Measurements from ENCODE around the gene TEKT5. TPM values are rescaled to one million over a fixed set of nuclear protein-coding genes. Genes with fewer than 3 reads are reported as not detected.

TEKT5 gene
- polyA plus RNA-seq, 3 donors, result 0.16 TPM; not detected in 2

DNA sequence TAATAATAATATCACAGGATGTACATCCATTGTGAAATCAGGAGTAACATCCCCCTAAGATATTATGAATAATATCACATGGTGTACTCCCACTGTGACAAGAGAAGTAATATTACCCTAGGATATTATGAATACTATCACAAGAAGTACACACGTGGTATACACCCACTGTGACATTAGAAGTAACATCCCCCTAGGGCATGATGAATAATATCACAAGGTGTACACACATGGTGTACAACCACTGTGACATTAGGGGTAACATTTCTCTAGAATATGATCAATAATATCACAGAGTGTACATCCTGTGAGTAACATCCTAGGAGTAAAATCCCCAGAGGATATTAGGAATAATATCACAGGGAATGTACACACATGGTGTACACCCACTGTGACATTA lies 5.0 kb upstream of the TEKT5 start:
- Mint-ChIP-seq H3K4me1 (no peaks in the 10 kb centered on the region), H3K27me3 (ENCODE audit: low read depth in 3 of 3) (no peaks in the 10 kb centered on the region), H3K36me3 (no peaks in the 10 kb centered on the region), H3K4me3 (no peak overlapping the region), H3K9me3 (peaks cover 0 to 2% (median 0%) of the 10 kb centered on the region in 7 donors), H3K27ac (no peak overlapping the region)
- Histone ChIP-seq H3K4me1 (ENCODE audit: control insufficient read depth in 1 of 2, insufficient read depth in 2 of 2, low read length in 2 of 2) (no peaks in the 10 kb centered on the region), H3K9me3 (replicated peaks in 1 of 2; ENCODE audit: control insufficient read depth in 1 of 2, insufficient read depth in 1 of 2, low read length in 2 of 2) (peaks cover 0 to 24% of the 10 kb centered on the region in 2 donors), H3K27ac (ENCODE audit: low read depth in 1 of 2, low read length in 2 of 2) (no peak overlapping the region), H2AFZ (ENCODE audit: insufficient read depth, low read depth, low read length, poor library complexity, severe bottlenecking) (no peak overlapping the region), H3K4me2 (replicated peaks; ENCODE audit: extremely low read depth, low read length, poor library complexity, severe bottlenecking) (no peak overlapping the region), H3K79me2 (ENCODE audit: insufficient read depth, low read length) (no peaks in the 10 kb centered on the region), H3K27me3 (ENCODE audit: control insufficient read depth in 2 of 2, insufficient read depth in 2 of 2, low read length in 2 of 2) (no peaks in the 10 kb centered on the region), H3K36me3 (replicated peaks in 1 of 2; ENCODE audit: control insufficient read depth in 1 of 2, insufficient read depth in 2 of 2, low read length in 2 of 2) (no peaks in the 10 kb centered on the region), H3K4me3 (replicated peaks in 1 of 3; ENCODE audit: low read depth in 2 of 3, low read length in 3 of 3) (no peak overlapping the region), H4K20me1 (ENCODE audit: insufficient read depth, low read length) (no peaks in the 10 kb centered on the region), H3K9ac (ENCODE audit: insufficient read depth, low read length, poor library complexity, severe bottlenecking) (no peak overlapping the region)
- intact Hi-C loops (cut with micrococcal nuclease), result no loop called here
- no peak for TF ChIP-seq CTCF (IDR thresholded peaks at IDR 0.05)
- no peak for DNase-seq
- WGBS (ENCODE audit: insufficient coverage), result no CpG with 5 or more reads among the region's 1 CpG

DNA sequence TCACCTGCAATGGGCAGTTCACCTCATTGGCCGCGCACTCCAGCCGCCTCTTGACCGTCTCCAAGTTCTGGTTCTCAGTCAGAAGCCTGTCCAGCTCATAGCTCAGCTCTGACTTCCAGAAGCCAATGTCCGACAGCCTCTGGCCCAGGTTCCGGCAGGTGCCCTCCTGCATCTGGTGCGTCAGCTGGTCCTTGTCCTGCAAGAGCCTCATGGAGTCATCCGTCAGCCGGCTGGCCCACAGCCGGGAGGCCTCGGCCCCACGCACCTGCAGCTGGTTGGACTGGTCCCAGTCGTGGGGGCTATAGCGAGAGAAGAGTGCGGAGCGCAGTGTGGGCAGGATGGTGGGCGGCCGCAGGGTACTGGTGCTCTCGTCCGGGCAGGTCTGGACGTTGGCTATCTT lies 424 bp downstream of the TEKT5 start:
- no peaks in the 10 kb centered on the region for H3K36me3 ChIP-seq (replicated peaks in 1 of 2; ENCODE audit: control insufficient read depth in 1 of 2, insufficient read depth in 2 of 2, low read length in 2 of 2)
- no peak overlapping the region for H3K9ac ChIP-seq (ENCODE audit: insufficient read depth, low read length, poor library complexity, severe bottlenecking)
- no peaks in the 10 kb centered on the region for H3K79me2 ChIP-seq (ENCODE audit: insufficient read depth, low read length)
- H3K27me3 ChIP-seq (ENCODE audit: control insufficient read depth in 2 of 2, insufficient read depth in 2 of 2, low read length in 2 of 2), result no peaks in the 10 kb centered on the region
- H4K20me1 ChIP-seq (ENCODE audit: insufficient read depth, low read length), result no peaks in the 10 kb centered on the region
- no peak overlapping the region for H3K4me3 ChIP-seq (replicated peaks in 1 of 3; ENCODE audit: low read depth in 2 of 3, low read length in 3 of 3)
- H3K4me2 ChIP-seq (replicated peaks; ENCODE audit: extremely low read depth, low read length, poor library complexity, severe bottlenecking), result no peak overlapping the region
- 97% methylated on average over 19 of the region's 21 CpGs for WGBS (ENCODE audit: insufficient coverage)
- no peak overlapping the region for H3K27ac ChIP-seq (ENCODE audit: low read depth in 1 of 2, low read length in 2 of 2)
- DNase-seq, result no peak
- Mint-ChIP-seq H3K9me3 (peaks cover 0 to 9% (median 3%) of the 10 kb centered on the region in 7 donors), H3K4me1 (no peaks in the 10 kb centered on the region), H3K27ac (peak overlapping the region in 1 of 7 donors; percentile 64), H3K4me3 (no peak overlapping the region), H3K36me3 (no peaks in the 10 kb centered on the region), H3K27me3 (ENCODE audit: low read depth in 3 of 3) (peaks cover 1 to 3% (median 2%) of the 10 kb centered on the region in 3 donors)
- no peak overlapping the region for H2AFZ ChIP-seq (ENCODE audit: insufficient read depth, low read depth, low read length, poor library complexity, severe bottlenecking)
- no peak for TF ChIP-seq CTCF (IDR thresholded peaks at IDR 0.05)
- H3K9me3 ChIP-seq (replicated peaks in 1 of 2; ENCODE audit: control insufficient read depth in 1 of 2, insufficient read depth in 1 of 2, low read length in 2 of 2), result no peaks in the 10 kb centered on the region
- H3K4me1 ChIP-seq (ENCODE audit: control insufficient read depth in 1 of 2, insufficient read depth in 2 of 2, low read length in 2 of 2), result no peaks in the 10 kb centered on the region
- intact Hi-C loops (cut with micrococcal nuclease), result no loop called here
